HEK293T (cell line): Measurements from ENCODE around the gene APOL2.
A peak's percentile ranks its signal among the peaks of the same experiment; 100 is the strongest.

ENCODE experiments used
- CTCF ChIA-PET: fragments of 350-600 bp; formaldehyde crosslinking; extraction: SDS; loops from one replicate; lab custom pipeline; 2021; ENCODE audit warnings: antibody characterized with exemption, inconsistent platforms; lab: Yijun Ruan, JAX
- POLR2A ChIA-PET: fragments of 350-600 bp; formaldehyde crosslinking; extraction: SDS; loops from one replicate; lab custom pipeline; 2020; ENCODE audit warnings: antibody characterized with exemption, inconsistent platforms; lab: Yijun Ruan, JAX
- DNase-seq: peaks from one replicate; pipeline ENCODE4 v3.0.0; 2012; ENCODE audit warnings: mixed read lengths; ENCODE audit errors: extremely low spot score
- ARNT ChIP-seq: fragments of 450-650 bp; IDR thresholded peaks from 2 replicates; pipeline ENCODE4 v1.6.1; 2017; ENCODE audit warnings: mild to moderate bottlenecking
- BHLHE40 ChIP-seq: fragments of 450-650 bp; IDR thresholded peaks from 2 replicates; pipeline ENCODE4 v1.6.1; 2016; ENCODE audit warnings: mild to moderate bottlenecking, moderate library complexity, borderline replicate concordance
- CTBP1 ChIP-seq: fragments of 450-650 bp; IDR thresholded peaks from 2 replicates; pipeline ENCODE4 v1.6.1; 2016; ENCODE audit warnings: borderline replicate concordance
- ELF4 ChIP-seq: fragments of 450-650 bp; IDR thresholded peaks from 2 replicates; pipeline ENCODE4 v1.6.1; 2017; ENCODE audit warnings: antibody characterized with exemption
- FOXA1 ChIP-seq: fragments of 450-650 bp; IDR thresholded peaks from 2 replicates; pipeline ENCODE4 v1.6.1; 2016; ENCODE audit warnings: mild to moderate bottlenecking
- FOXK2 ChIP-seq: fragments of 450-650 bp; IDR thresholded peaks from 2 replicates; pipeline ENCODE4 v1.6.1; 2016; ENCODE audit warnings: mild to moderate bottlenecking
- FOXM1 ChIP-seq: fragments of 450-650 bp; IDR thresholded peaks from 2 replicates; pipeline ENCODE4 v1.6.1; 2017; ENCODE audit warnings: mild to moderate bottlenecking, borderline replicate concordance
- HDGF ChIP-seq: fragments of 450-650 bp; IDR thresholded peaks from 2 replicates; pipeline ENCODE4 v1.6.1; 2017; ENCODE audit warnings: antibody characterized with exemption, borderline replicate concordance
- L3MBTL2 ChIP-seq: fragments of 450-650 bp; conservative IDR thresholded peaks from 2 replicates; pipeline ENCODE4 v1.6.1; 2016; ENCODE audit warnings: mild to moderate bottlenecking
- LEF1 ChIP-seq: fragments of 450-650 bp; IDR thresholded peaks from 2 replicates; pipeline ENCODE4 v1.6.1; 2017; ENCODE audit warnings: mild to moderate bottlenecking, borderline replicate concordance
- NFRKB ChIP-seq: fragments of 450-650 bp; IDR thresholded peaks from 2 replicates; pipeline ENCODE4 v1.6.1; 2016; ENCODE audit warnings: mild to moderate bottlenecking, moderate library complexity
- SP1 ChIP-seq: fragments of 450-650 bp; IDR thresholded peaks from 2 replicates; pipeline ENCODE4 v1.6.1; 2017
- SUZ12 ChIP-seq: fragments of 450-650 bp; IDR thresholded peaks from 2 replicates; pipeline ENCODE4 v1.6.1; 2016; ENCODE audit warnings: mild to moderate bottlenecking
- TARDBP ChIP-seq: fragments of 450-650 bp; IDR thresholded peaks from 2 replicates; pipeline ENCODE4 v1.6.1; 2016
- ZNF384 ChIP-seq: fragments of 450-650 bp; IDR thresholded peaks from 2 replicates; pipeline ENCODE4 v1.6.1; 2016
- TF ChIP-seq, protein P1 (sequence below): fragments of 450-650 bp; IDR thresholded peaks from 2 replicates; pipeline ENCODE4 v1.6.1; 2016

Gene APOL2

DNA sequence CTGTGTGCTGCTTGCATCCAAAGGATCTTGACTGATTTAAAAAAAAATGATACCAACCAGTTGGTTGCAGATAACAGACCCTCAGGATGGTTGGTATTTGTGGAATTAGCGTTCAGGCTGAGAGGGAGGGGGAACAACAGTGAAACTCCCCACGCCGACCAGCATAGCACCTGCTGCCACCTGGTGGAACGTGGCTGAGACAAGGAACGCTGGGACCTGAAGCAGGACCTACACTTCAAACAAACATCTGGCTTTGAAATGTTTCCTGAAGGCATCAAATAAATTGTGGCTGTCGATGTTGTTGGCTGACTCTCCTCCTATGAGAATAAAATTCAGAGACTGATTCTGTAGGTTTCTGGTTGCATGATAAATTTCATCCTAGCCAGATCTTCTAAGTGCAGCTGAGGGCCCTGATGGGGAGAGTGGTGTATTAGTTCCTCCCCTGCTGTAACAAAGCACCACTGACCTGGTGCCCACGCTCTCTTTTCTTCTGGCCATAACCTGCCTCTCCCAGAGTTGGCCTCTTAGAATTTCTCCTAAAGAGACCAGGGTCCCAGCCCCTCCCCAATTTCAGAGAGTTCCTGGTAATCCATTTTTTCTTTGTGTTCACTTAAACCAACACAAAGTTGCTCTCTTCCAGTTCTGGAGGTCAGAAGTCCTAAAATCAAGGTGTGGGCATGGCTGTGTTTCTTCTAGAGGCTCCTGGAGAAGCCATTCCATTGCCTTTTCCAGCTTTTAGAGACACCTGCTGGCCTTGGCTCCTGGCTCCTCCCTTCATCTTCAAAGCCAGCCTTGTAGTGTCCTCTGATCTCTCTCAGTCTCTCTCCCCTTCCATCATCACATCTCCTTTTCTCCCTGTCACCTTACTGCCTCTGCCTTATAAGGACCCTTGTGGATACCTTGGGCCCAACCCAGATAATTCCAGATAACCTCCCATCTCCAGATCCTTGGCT is 17.3 kb downstream of the APOL2 start:
- POLR2A ChIA-PET, result no interaction called here
- peak; percentile 71 for DNase-seq

DNA sequence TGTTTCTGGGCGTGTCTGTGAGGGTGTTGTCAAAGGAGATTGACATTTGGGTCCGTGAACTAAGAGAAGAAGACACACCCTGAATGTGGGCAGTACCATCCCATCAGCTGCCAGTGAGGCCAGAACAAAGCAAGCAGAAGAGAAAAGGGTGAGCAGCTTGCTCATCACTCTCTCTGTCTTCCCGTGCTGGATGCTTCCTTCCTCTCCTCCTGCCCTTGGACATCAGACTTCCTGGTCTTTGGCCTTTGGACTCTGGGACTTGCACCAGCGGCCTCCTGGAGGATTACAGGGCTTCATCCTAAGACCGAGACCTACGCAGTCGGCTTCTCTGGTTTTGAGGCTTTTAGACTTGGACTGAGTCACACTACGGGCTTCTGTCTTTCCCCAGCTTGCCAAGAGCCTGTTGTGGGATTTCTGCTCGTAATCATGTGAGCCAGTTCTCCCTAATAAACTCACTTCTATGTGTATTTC is 18.8 kb downstream of the APOL2 start:
- no peak for DNase-seq
- CTCF ChIA-PET, result no interaction called here
- TF ChIP-seq FOXK2 (no peak), SUZ12 (no peak), L3MBTL2 (no peak), ELF4 (no peak)
- POLR2A ChIA-PET, result no interaction called here

More for the DNA sequence above, 17.3 kb downstream of the APOL2 start:
- TF ChIP-seq LEF1, result no peak
- TF ChIP-seq FOXA1, result no peak
- TF ChIP-seq BHLHE40, result no peak
- TF ChIP-seq ELF4, result no peak
- no peak for TF ChIP-seq CTBP1
- no peak for TF ChIP-seq L3MBTL2
- TF ChIP-seq NFRKB, result no peak
- TF ChIP-seq SUZ12, result no peak
- TF ChIP-seq ARNT, result no peak
- no peak for TF ChIP-seq ZNF384
- CTCF ChIA-PET, result interaction anchor here (1.2 kb wide), 1 partner anchor 56 kb away, joined by 4 read pairs; no protein-coding TSS in a partner anchor

DNA sequence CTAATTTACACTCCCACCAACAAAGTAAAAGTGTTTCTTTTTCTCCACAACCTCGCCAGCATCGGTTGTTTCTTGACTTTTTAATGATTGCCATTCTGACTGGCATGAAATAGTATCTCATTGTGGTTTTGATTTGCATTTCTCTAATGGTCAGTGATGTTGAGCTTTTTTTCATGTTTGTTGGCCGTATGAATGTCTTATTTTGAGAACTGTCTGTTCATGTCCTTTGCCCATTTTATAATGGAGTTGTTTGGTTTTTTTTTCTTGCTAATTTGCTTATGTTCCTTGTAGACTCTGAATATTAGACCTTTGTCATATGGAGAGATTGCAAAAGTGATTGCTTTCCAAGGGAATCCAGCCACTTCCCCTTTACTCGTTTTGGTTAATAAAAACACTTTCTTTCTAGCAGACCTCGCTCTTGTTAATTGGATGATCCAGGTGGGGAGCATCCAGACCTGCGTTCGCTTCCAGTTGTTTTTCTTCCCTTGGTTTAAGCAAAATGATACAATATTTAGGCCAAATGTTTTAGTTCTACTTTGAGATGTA is 20.6 kb downstream of the APOL2 start:
- no peak for DNase-seq
- POLR2A ChIA-PET, result no interaction called here
- CTCF ChIA-PET, result interaction anchor here (2.2 kb wide), 1 partner anchor 20 kb away, joined by 10 read pairs; the partner anchor contains the start of gene APOL2
- TF ChIP-seq HDGF (no peak), LEF1 (no peak), SUZ12 (no peak), ELF4 (no peak), FOXK2 (no peak), CTBP1 (no peak), SP1 (no peak), ZNF384 (no peak), NFRKB (no peak), TARDBP (no peak), ARNT (no peak), BHLHE40 (no peak), FOXM1 (no peak), FOXA1 (no peak), L3MBTL2 (no peak)
- TF ChIP-seq, protein P1, sequence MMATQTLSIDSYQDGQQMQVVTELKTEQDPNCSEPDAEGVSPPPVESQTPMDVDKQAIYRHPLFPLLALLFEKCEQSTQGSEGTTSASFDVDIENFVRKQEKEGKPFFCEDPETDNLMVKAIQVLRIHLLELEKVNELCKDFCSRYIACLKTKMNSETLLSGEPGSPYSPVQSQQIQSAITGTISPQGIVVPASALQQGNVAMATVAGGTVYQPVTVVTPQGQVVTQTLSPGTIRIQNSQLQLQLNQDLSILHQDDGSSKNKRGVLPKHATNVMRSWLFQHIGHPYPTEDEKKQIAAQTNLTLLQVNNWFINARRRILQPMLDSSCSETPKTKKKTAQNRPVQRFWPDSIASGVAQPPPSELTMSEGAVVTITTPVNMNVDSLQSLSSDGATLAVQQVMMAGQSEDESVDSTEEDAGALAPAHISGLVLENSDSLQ, result no peak

DNA sequence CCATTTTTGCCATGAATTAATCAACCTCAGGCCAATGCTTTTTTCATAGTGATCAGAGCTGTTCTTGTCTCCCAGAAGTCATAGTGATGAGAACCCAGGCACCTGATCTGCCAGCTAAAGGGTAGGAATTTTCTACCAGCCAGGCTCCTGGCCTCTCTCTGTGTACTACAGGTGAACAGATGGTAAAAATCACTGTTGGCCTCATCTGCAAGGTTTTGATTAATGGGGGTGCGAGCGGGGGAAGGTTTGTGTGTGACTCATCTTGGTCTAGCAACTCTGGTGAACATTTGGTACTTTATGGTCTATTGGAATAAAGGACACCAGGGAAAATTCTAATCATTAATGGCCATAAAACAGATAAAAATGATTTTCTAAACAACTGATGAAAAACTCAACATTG is 23.3 kb downstream of the APOL2 start:
- DNase-seq, result no peak
- CTCF ChIA-PET, result interaction anchor here (0.7 to 1.1 kb wide), 2 partner anchors 23 to 39 kb away, joined by 3 read pairs; partner anchors contain the start of gene APOL2
- POLR2A ChIA-PET, result no interaction called here
- TF ChIP-seq NFRKB, result no peak
- TF ChIP-seq BHLHE40, result no peak
- no peak for TF ChIP-seq ZNF384
- TF ChIP-seq L3MBTL2, result no peak
- TF ChIP-seq ELF4, result no peak
- TF ChIP-seq FOXM1, result no peak
- no peak for TF ChIP-seq FOXK2
- no peak for TF ChIP-seq SUZ12
- TF ChIP-seq FOXA1, result no peak
- no peak for TF ChIP-seq HDGF
- no peak for TF ChIP-seq TARDBP
- TF ChIP-seq, protein P1, result no peak
- no peak for TF ChIP-seq ARNT
- no peak for TF ChIP-seq CTBP1

DNA sequence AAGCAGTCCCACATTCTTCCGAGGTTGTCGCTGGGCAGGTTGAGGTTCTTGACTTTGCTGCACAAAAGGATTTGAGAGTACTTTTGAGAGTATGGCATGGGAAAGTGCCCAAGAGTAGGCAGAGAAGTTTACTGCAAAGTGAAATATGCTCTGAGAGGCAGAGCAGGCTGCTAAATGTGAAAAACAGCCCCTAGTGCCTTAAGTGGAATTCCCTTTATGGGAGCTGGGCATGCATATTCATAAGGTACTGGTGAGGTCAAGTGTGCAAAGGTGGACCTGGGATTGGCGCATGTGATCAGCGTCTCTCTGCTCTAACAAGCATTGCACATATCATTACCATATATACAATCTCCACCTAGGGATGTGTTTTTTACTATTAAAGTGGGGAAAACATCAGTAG is 25.7 kb downstream of the APOL2 start:
- ChIA-PET POLR2A (no interaction called here), CTCF (no interaction called here)
- no peak for DNase-seq
- TF ChIP-seq L3MBTL2 (no peak), TARDBP (no peak), ZNF384 (no peak), ELF4 (no peak), FOXM1 (no peak), NFRKB (no peak), CTBP1 (no peak), LEF1 (no peak)

DNA sequence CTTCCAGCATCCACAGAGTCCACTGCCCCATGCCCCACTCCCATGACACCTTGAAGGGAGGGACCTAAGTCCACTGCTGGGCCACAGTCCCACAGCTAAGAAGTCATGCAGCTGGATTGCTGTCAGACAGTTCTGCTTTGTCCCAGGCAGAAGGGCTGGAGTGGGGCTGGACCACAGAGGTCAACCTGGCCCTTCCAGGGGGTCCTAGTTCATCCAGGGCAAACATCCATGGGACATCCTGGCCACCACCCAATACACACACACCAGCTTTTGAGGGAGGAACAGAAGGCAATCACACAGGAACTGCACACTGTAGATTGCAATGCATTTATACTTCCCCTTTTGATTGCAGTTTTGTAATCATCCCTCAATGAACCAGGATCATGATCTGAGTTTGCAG is 26.4 kb downstream of the APOL2 start:
- DNase-seq, result no peak
- ChIA-PET CTCF (no interaction called here), POLR2A (no interaction called here)
- TF ChIP-seq SP1 (no peak), TARDBP (no peak), FOXM1 (no peak), LEF1 (no peak), NFRKB (no peak), SUZ12 (no peak), FOXK2 (no peak), HDGF (no peak), L3MBTL2 (no peak)
